Aortic smooth muscle cell (primary cell): ENCODE measurements around the gene RAB37. TPM values are rescaled to one million over a fixed set of nuclear protein-coding genes. Genes with fewer than 3 reads are reported as not detected.

ENCODE experiments used
- total RNA-seq: library from RNA; depleted of rRNA; stranded (reverse); fragments of >200 nt; gene quantifications from 2 replicates; pipeline ENCODE4 v1.2.3, GENCODE V29; 2014

The RAB37 gene
- total RNA-seq: 1.1 and 2.5 TPM in 2 replicates

GRCh38 chr17:74736513-74737298 is at the start of gene RAB37:
Gene RAB37, plus strand, starts transcription at chr17:74737256. Its CDS starts 17 bp downstream, at chr17:74737273.

GRCh38 chr17:74712756-74713155 is 24.3 kb upstream of the RAB37 start, which contains the start of gene CD300LF:
Gene CD300LF, minus strand, starts transcription at chr17:74712923. Its CDS starts 57 bp downstream, at chr17:74712866.

GRCh38 chr17:74748529-74749278 is 11.6 kb downstream of the RAB37 start, which contains the start of gene NHERF1:
Gene NHERF1, plus strand, starts transcription at chr17:74748628. Its CDS starts 219 bp downstream, at chr17:74748847.

GRCh38 chr17:74776044-74776962 is 39.2 kb downstream of the RAB37 start, which contains the start of gene NAT9:
Gene NAT9, minus strand, starts transcription at chr17:74776345. Its CDS starts 647 bp downstream, at chr17:74775698.

Other genes with a start within 250 kb of the RAB37 start
- gene CD300LB, start 205.8 kb upstream of the RAB37 start, total RNA-seq: not detected in 2 replicates
- 0.13 TPM in 1 of 2 replicates, not detected in the other for gene CD300C, start 191.1 kb upstream of the RAB37 start, total RNA-seq
- gene CD300H, start 169.7 kb upstream of the RAB37 start, total RNA-seq: not detected in 2 replicates
- not detected in 2 replicates for gene CD300LD, start 145.0 kb upstream of the RAB37 start, total RNA-seq
- gene CD300E, start 113.5 kb upstream of the RAB37 start, total RNA-seq: not detected in 2 replicates
- gene CD300LF, start 24.3 kb upstream of the RAB37 start, total RNA-seq: not detected in 2 replicates
- gene NHERF1, start 11.4 kb downstream of the RAB37 start, total RNA-seq: 22.6 and 30.1 TPM in 2 replicates
- 36.7 and 41.0 TPM in 2 replicates for gene NAT9, start 39.1 kb downstream of the RAB37 start, total RNA-seq
- gene GRIN2C, start 122.6 kb downstream of the RAB37 start, total RNA-seq: under 0.01 TPM in 1 of 2 replicates, not detected in the other
- 16.6 and 19.6 TPM in 2 replicates for gene FDXR, start 135.7 kb downstream of the RAB37 start, total RNA-seq
- gene FADS6, start 156.4 kb downstream of the RAB37 start, total RNA-seq: not detected in 2 replicates
- gene USH1G, start 186.0 kb downstream of the RAB37 start, total RNA-seq: not detected in 2 replicates
- gene OTOP2, start 187.0 kb downstream of the RAB37 start, total RNA-seq: not detected in 2 replicates
- gene OTOP3, start 198.6 kb downstream of the RAB37 start, total RNA-seq: not detected in 2 replicates
- gene HID1, start 235.5 kb downstream of the RAB37 start, total RNA-seq: 1.3 and 1.5 TPM in 2 replicates